Right lobe of liver (tissue), 4 donors: ENCODE results near the gene FBXL13.

ENCODE experiments used
- CTCF ChIP-seq, 4 donors: fragments of 200-600 bp in 3 of 4; fragments of 450-650 bp in 1 of 4; IDR thresholded peaks; one replicate each; pipeline versions ENCODE4 v1.5.1 to v1.8.0; 2016 to 2022; ENCODE audit warnings: antibody characterized with exemption in 4 of 4, mild to moderate bottlenecking in 2 of 4
- POLR2A ChIP-seq: fragments of 450-650 bp; IDR thresholded peaks from one replicate; pipeline ENCODE4 v1.6.1; 2017; ENCODE audit warnings: antibody characterized with exemption, mild to moderate bottlenecking
- donor health status: DM: no; HTN: no; CAD: no.
- donor health status: DM: no; HTN: no; CAD: no.
- donor health status: DM: no; HTN: yes; CAD: no.

- no peak for TF ChIP-seq CTCF (IDR thresholded peaks at IDR 0.05)
- TF ChIP-seq POLR2A: no peak
Measured at GRCh38 chr7:102975854-102976253, 98.7 kb downstream of the FBXL13 start.
